Measurements from ENCODE around the gene APBB2.
A peak's percentile ranks its signal among the peaks of the same experiment; 100 is the strongest.

The APBB2 gene

GRCh38 chr4:41217374-41217773 is 3.0 kb upstream of the APBB2 start:
- Histone ChIP-seq H3F3A (ENCODE audit: control insufficient read depth, insufficient read depth) (peaks cover 5% of the 10 kb centered on the region; the same call in 1 of the 2 replicates), H3K36me3 (ENCODE audit: control insufficient read depth, low read length) (no peaks in the 10 kb centered on the region), H3K27me3 (ENCODE audit: control insufficient read depth, low read length) (peaks cover 2% of the 10 kb centered on the region; the same call in 1 of the 2 replicates), H3K9me2 (replicated peaks; ENCODE audit: control insufficient read depth, low read length) (no peaks in the 10 kb centered on the region), H3K9me3 (ENCODE audit: control insufficient read depth, insufficient read depth, low read length) (no peaks in the 10 kb centered on the region), H3K4me3 (ENCODE audit: low read length) (peak overlapping the region; percentile 81; the same call in 1 of the 2 replicates), H3K27ac (ENCODE audit: low read depth, low read length) (no peak overlapping the region), H3K4me2 (ENCODE audit: low read length) (peak overlapping the region; percentile 83; the same call in 1 of the 2 replicates), H4K20me1 (ENCODE audit: control insufficient read depth, insufficient read depth, low read depth, low read length) (no peaks in the 10 kb centered on the region), H3K79me2 (ENCODE audit: control insufficient read depth, low read length) (peaks cover 29% of the 10 kb centered on the region), H3K4me1 (ENCODE audit: control insufficient read depth, low read length) (peaks cover 32% of the 10 kb centered on the region)
- TF ChIP-seq CTCF (IDR thresholded peaks at IDR 0.05; ENCODE audit: low read depth, low read length, poor library complexity, severe bottlenecking): no peak
- no peak for TF ChIP-seq EZH2phosphoT487 (IDR thresholded peaks at IDR 0.05; ENCODE audit: borderline replicate concordance, low read length)

- peaks cover under 1% of the 10 kb centered on the region; the same call in 1 of the 2 replicates for H3K36me3 ChIP-seq (ENCODE audit: control insufficient read depth, low read length)
- TF ChIP-seq CTCF (IDR thresholded peaks at IDR 0.05; ENCODE audit: low read depth, low read length, poor library complexity, severe bottlenecking) (no peak), EZH2phosphoT487 (IDR thresholded peaks at IDR 0.05; ENCODE audit: borderline replicate concordance, low read length) (no peak)
- H3F3A ChIP-seq (ENCODE audit: control insufficient read depth, insufficient read depth): peaks cover 5% of the 10 kb centered on the region; the same call in 1 of the 2 replicates
- H3K27ac ChIP-seq (ENCODE audit: low read depth, low read length): peak overlapping the region; percentile 37; the same call in 1 of the 2 replicates
- peak overlapping the region; percentile 83 for H3K4me2 ChIP-seq (ENCODE audit: low read length)
- H3K4me3 ChIP-seq (ENCODE audit: low read length): peak overlapping the region; percentile 81
- peaks cover 33% of the 10 kb centered on the region for H3K79me2 ChIP-seq (ENCODE audit: control insufficient read depth, low read length)
- no peaks in the 10 kb centered on the region for H3K27me3 ChIP-seq (ENCODE audit: control insufficient read depth, low read length)
- no peaks in the 10 kb centered on the region for H4K20me1 ChIP-seq (ENCODE audit: control insufficient read depth, insufficient read depth, low read depth, low read length)
- no peaks in the 10 kb centered on the region for H3K9me2 ChIP-seq (replicated peaks; ENCODE audit: control insufficient read depth, low read length)
- no peaks in the 10 kb centered on the region for H3K9me3 ChIP-seq (ENCODE audit: control insufficient read depth, insufficient read depth, low read length)
- peaks cover 36% of the 10 kb centered on the region for H3K4me1 ChIP-seq (ENCODE audit: control insufficient read depth, low read length)
These were observed 2.6 kb upstream of the APBB2 start for GRCh38 chr4:41217020-41217333.

GRCh38 chr4:41216294-41217019 is 2.1 kb upstream of the APBB2 start:
- peaks cover 38% of the 10 kb centered on the region for H3K79me2 ChIP-seq (ENCODE audit: control insufficient read depth, low read length)
- peaks cover 38% of the 10 kb centered on the region for H3K4me1 ChIP-seq (ENCODE audit: control insufficient read depth, low read length)
- H3K9me3 ChIP-seq (ENCODE audit: control insufficient read depth, insufficient read depth, low read length): no peaks in the 10 kb centered on the region
- peaks cover 5% of the 10 kb centered on the region; the same call in 1 of the 2 replicates for H3F3A ChIP-seq (ENCODE audit: control insufficient read depth, insufficient read depth)
- H3K4me3 ChIP-seq (ENCODE audit: low read length): peak overlapping the region; percentile 81
- peaks cover 4% of the 10 kb centered on the region; the same call in 1 of the 2 replicates for H3K36me3 ChIP-seq (ENCODE audit: control insufficient read depth, low read length)
- H3K27ac ChIP-seq (ENCODE audit: low read depth, low read length): peak overlapping the region; percentile 41
- H3K9me2 ChIP-seq (replicated peaks; ENCODE audit: control insufficient read depth, low read length): no peaks in the 10 kb centered on the region
- peak overlapping the region; percentile 83 for H3K4me2 ChIP-seq (ENCODE audit: low read length)
- H4K20me1 ChIP-seq (ENCODE audit: control insufficient read depth, insufficient read depth, low read depth, low read length): no peaks in the 10 kb centered on the region
- no peak for TF ChIP-seq EZH2phosphoT487 (IDR thresholded peaks at IDR 0.05; ENCODE audit: borderline replicate concordance, low read length)
- TF ChIP-seq CTCF (IDR thresholded peaks at IDR 0.05; ENCODE audit: low read depth, low read length, poor library complexity, severe bottlenecking): peak; percentile 56
- no peaks in the 10 kb centered on the region for H3K27me3 ChIP-seq (ENCODE audit: control insufficient read depth, low read length)

All from DOHH2 (cell line).